Activated T-helper 1 cell treated with anti-CD3 and anti-CD28 coated beads, Interleukin-12 subunit alpha, Interleukin-12 subunit beta, Interleukin-2, Interleukin-4 antibody, amounts not matched to agents 30 ng/mL and 10 ng/mL and 1 ng/mL, durations not matched to agents 14 hours and 24 hours and 36 hours (primary cell): ENCODE data around the gene FAHD2B. TPM values are rescaled to one million over a fixed set of nuclear protein-coding genes. Genes with fewer than 3 reads are reported as not detected.
"Not testable (repeated sequence)": the region's sequence is repeated elsewhere in the genome, so short reads cannot be mapped to it uniquely, and the experiment has no call there.

Experiments used
- DNase-seq: peaks from one replicate; pipeline ENCODE4 v3.0.0; 2021; ENCODE audit warnings: low spot score
- H3K27ac Mint-ChIP-seq: one replicate; pipeline ENCODE4 v1.8.0; 2021; ENCODE audit warnings: mild to moderate bottlenecking, mixed read lengths
- H3K27me3 Mint-ChIP-seq: one replicate; pipeline ENCODE4 v1.8.0; 2022; ENCODE audit warnings: mild to moderate bottlenecking, moderate library complexity, mixed read lengths; ENCODE audit not compliant: insufficient read depth
- H3K36me3 Mint-ChIP-seq: one replicate; pipeline ENCODE4 v1.8.0; 2021; ENCODE audit warnings: low read depth, mixed read lengths
- H3K4me1 Mint-ChIP-seq: one replicate; pipeline ENCODE4 v1.8.0; 2021; ENCODE audit warnings: low read depth, mixed read lengths
- H3K4me3 Mint-ChIP-seq: one replicate; pipeline ENCODE4 v1.8.0; 2021; ENCODE audit warnings: mild to moderate bottlenecking, moderate library complexity, mixed read lengths
- H3K9me3 Mint-ChIP-seq: one replicate; pipeline ENCODE4 v1.8.0; 2021; ENCODE audit warnings: mixed read lengths
- intact Hi-C: fragments of 100-400 bp; cut with micrococcal nuclease; formaldehyde crosslinking; loops from one replicate; pipeline ENCODE4 v1.15.1; 2024
- total RNA-seq: library from RNA; stranded (reverse); gene quantifications from 2 replicates; pipeline ENCODE4 v1.2.3, GENCODE V29; 2022

The FAHD2B gene
- total RNA-seq, 1 donor from 2014 or later, result 18.8 TPM

- H3K9me3 Mint-ChIP-seq, H3K4me1 Mint-ChIP-seq, DNase-seq, H3K36me3 Mint-ChIP-seq, H3K27ac Mint-ChIP-seq, H3K4me3 Mint-ChIP-seq, intact Hi-C loops: not testable (repeated sequence)
- H3K27me3 Mint-ChIP-seq, result peaks cover 14% of the 10 kb centered on the region
These were observed 38.5 kb downstream of the FAHD2B start for GRCh38 chr2:97056150-97056549.

- H3K36me3 Mint-ChIP-seq, H3K27ac Mint-ChIP-seq, intact Hi-C loops, H3K4me3 Mint-ChIP-seq, H3K9me3 Mint-ChIP-seq, H3K4me1 Mint-ChIP-seq, DNase-seq: not testable (repeated sequence)
- H3K27me3 Mint-ChIP-seq, result peaks cover 12% of the 10 kb centered on the region
These were observed 44.6 kb downstream of the FAHD2B start for GRCh38 chr2:97050032-97050431.

- H3K36me3 Mint-ChIP-seq, DNase-seq, H3K4me3 Mint-ChIP-seq, H3K27ac Mint-ChIP-seq, H3K4me1 Mint-ChIP-seq, H3K9me3 Mint-ChIP-seq, intact Hi-C loops: not testable (repeated sequence)
- peaks cover 13% of the 10 kb centered on the region for H3K27me3 Mint-ChIP-seq
These were observed 46.2 kb downstream of the FAHD2B start for GRCh38 chr2:97048448-97048847.

- H3K27me3 Mint-ChIP-seq, result peaks cover 19% of the 10 kb centered on the region
- H3K27ac Mint-ChIP-seq, H3K4me3 Mint-ChIP-seq, H3K9me3 Mint-ChIP-seq, H3K36me3 Mint-ChIP-seq, intact Hi-C loops, DNase-seq, H3K4me1 Mint-ChIP-seq: not testable (repeated sequence)
These were observed 48.0 kb downstream of the FAHD2B start for GRCh38 chr2:97046676-97047075.

GRCh38 chr2:97045895-97046499 lies 48.7 kb downstream of the FAHD2B start:
- H3K27me3 Mint-ChIP-seq, result peaks cover 17% of the 10 kb centered on the region
- intact Hi-C loops, H3K27ac Mint-ChIP-seq, H3K4me1 Mint-ChIP-seq, H3K9me3 Mint-ChIP-seq, DNase-seq, H3K4me3 Mint-ChIP-seq, H3K36me3 Mint-ChIP-seq: not testable (repeated sequence)

Other genes starting within 250 kb of the FAHD2B start
- 40.8 and 41.1 TPM in 2 replicates for gene ANKRD39, start 236.9 kb downstream of the FAHD2B start, total RNA-seq
- gene SEMA4C, start 224.8 kb downstream of the FAHD2B start, total RNA-seq, result 18.7 and 20.6 TPM in 2 replicates
- not detected in 2 replicates for gene FAM178B, start 108.3 kb downstream of the FAHD2B start, total RNA-seq
- 36.7 and 41.9 TPM in 2 replicates for gene ANKRD36, start 18.3 kb upstream of the FAHD2B start, total RNA-seq